NCI-H524 (cell line): ENCODE measurements around the gene RHOV.

Experiments used
- DNase-seq, 2 experiments: peaks; one replicate each; lab custom pipeline; 2025; lab: John Stamatoyannopoulos, UW

The RHOV gene

GRCh38 chr15:40904552-40905201 is 30.6 kb upstream of the RHOV start:
- DNase-seq, result no peak

- no peak for DNase-seq
Measured at GRCh38 chr15:40902605-40903561, 28.8 kb upstream of the RHOV start.

GRCh38 chr15:40901053-40901443 is 27.0 kb upstream of the RHOV start:
- no peak for DNase-seq

- DNase-seq, result no peak
Measured at GRCh38 chr15:40900256-40901052, 26.4 kb upstream of the RHOV start.

GRCh38 chr15:40899536-40900207 is 25.6 kb upstream of the RHOV start:
- no peak for DNase-seq

GRCh38 chr15:40894681-40895448 is 20.8 kb upstream of the RHOV start:
- peak; percentile 64 to 74 for DNase-seq

GRCh38 chr15:40893733-40894680 is 20.0 kb upstream of the RHOV start, which contains the start of gene VPS18:
VPS18 (plus strand) TSS chr15:40894450; CDS start chr15:40894769, 319 bp downstream.
- peak; percentile 91 to 97 for DNase-seq

GRCh38 chr15:40893019-40893670 is 19.1 kb upstream of the RHOV start:
- DNase-seq, result no peak

- DNase-seq, result no peak
Measured at GRCh38 chr15:40892447-40893012, 18.5 kb upstream of the RHOV start.

GRCh38 chr15:40891810-40892446 is 17.9 kb upstream of the RHOV start:
- DNase-seq, result peak; percentile 35 to 67

GRCh38 chr15:40891138-40891537 is 17.1 kb upstream of the RHOV start:
- DNase-seq, result no peak

GRCh38 chr15:40889112-40889511 is 15.1 kb upstream of the RHOV start:
- no peak for DNase-seq

- no peak for DNase-seq
Measured at GRCh38 chr15:40886586-40886985, 12.6 kb upstream of the RHOV start.

GRCh38 chr15:40881351-40881750 is 7.3 kb upstream of the RHOV start:
- DNase-seq, result no peak

- DNase-seq, result no peak
Measured at GRCh38 chr15:40879609-40880008, 5.6 kb upstream of the RHOV start.

- no peak for DNase-seq
Measured at GRCh38 chr15:40878785-40879184, 4.8 kb upstream of the RHOV start.

- DNase-seq, result no peak
Measured at GRCh38 chr15:40877694-40878093, 3.7 kb upstream of the RHOV start.

GRCh38 chr15:40875991-40876730 is 2.1 kb upstream of the RHOV start:
- no peak for DNase-seq
